Chondrocyte (in vitro differentiated cells): ENCODE results near the gene UBL7. TPM values are rescaled to one million over a fixed set of nuclear protein-coding genes. Genes with fewer than 3 reads are reported as not detected.

Source experiments
- DNase-seq: peaks from one replicate; pipeline ENCODE4 v3.0.0; 2021; ENCODE audit warnings: mixed read lengths, low spot score
- H3K27ac Mint-ChIP-seq: one replicate; pipeline ENCODE4 v1.8.0; 2021; ENCODE audit warnings: mild to moderate bottlenecking, moderate library complexity, mixed read lengths; ENCODE audit not compliant: unreplicated experiment
- H3K27me3 Mint-ChIP-seq: 2 replicates; pipeline ENCODE4 v1.8.0; 2021; ENCODE audit warnings: low read depth, mixed read lengths
- H3K36me3 Mint-ChIP-seq: 2 replicates; pipeline ENCODE4 v1.8.0; 2021; ENCODE audit warnings: low read depth, mixed read lengths
- H3K4me1 Mint-ChIP-seq: 2 replicates; pipeline ENCODE4 v1.8.0; 2021; ENCODE audit warnings: low read depth, mild to moderate bottlenecking, mixed read lengths
- H3K4me3 Mint-ChIP-seq: one replicate; pipeline ENCODE4 v1.8.0; 2021; ENCODE audit warnings: mild to moderate bottlenecking, moderate library complexity, mixed read lengths; ENCODE audit not compliant: unreplicated experiment
- H3K9me3 Mint-ChIP-seq: 2 replicates; pipeline ENCODE4 v1.8.0; 2021; ENCODE audit warnings: low read depth, mixed read lengths
- CTCF ChIP-seq: fragments of 200-600 bp; sonication (generic); IDR thresholded peaks from 2 replicates; pipeline ENCODE4 v1.5.0; 2021; ENCODE audit warnings: antibody characterized with exemption, mild to moderate bottlenecking, moderate library complexity
- microRNA-seq: library from miRNA; unstranded; fragments of <30 nt; microRNA quantifications from one replicate; pipeline ENCODE4 v1.2.0, GENCODE V29; 2020; ENCODE audit warnings: borderline number of aligned reads
- total RNA-seq: library from RNA; stranded (reverse); gene quantifications from 3 replicates; pipeline ENCODE4 v1.2.1, GENCODE V29; 2021

UBL7 gene
- total RNA-seq, 1 donor from 2014 or later: 30.0 TPM

GRCh38 chr15:74396146-74396438 lies 64.9 kb downstream of the UBL7 start:
- no peak overlapping the region for H3K4me3 Mint-ChIP-seq
- H3K36me3 Mint-ChIP-seq: no peaks in the 10 kb centered on the region
- TF ChIP-seq CTCF: no peak
- no peak for DNase-seq
- H3K27me3 Mint-ChIP-seq: no peaks in the 10 kb centered on the region
- H3K27ac Mint-ChIP-seq: no peak overlapping the region
- peaks cover 12% of the 10 kb centered on the region for H3K4me1 Mint-ChIP-seq
- no peaks in the 10 kb centered on the region for H3K9me3 Mint-ChIP-seq

Small RNA genes within 50 kb of the gene (microRNA-seq; reads per million reads assigned to microRNA genes)
- gene MIR6881: not detected

Other genes starting within 250 kb of the UBL7 start
- not detected in 3 replicates for gene CCDC33, start 224.8 kb downstream of the UBL7 start, total RNA-seq
- gene CYP11A1, start 93.5 kb downstream of the UBL7 start, total RNA-seq: 0.32 to 0.54 TPM in 2 of 3 replicates, not detected in the other
- gene SEMA7A, start 27.2 kb downstream of the UBL7 start, total RNA-seq: 1.1 to 3.3 TPM (median 2.3 TPM) in 3 replicates
- 1.8 to 2.6 TPM (median 2.5 TPM) in 3 replicates for gene ARID3B, start 80.1 kb upstream of the UBL7 start, total RNA-seq
- gene CLK3, start 154.7 kb upstream of the UBL7 start, total RNA-seq: 43.0 to 48.6 TPM (median 44.5 TPM) in 3 replicates
- gene EDC3, start 234.9 kb upstream of the UBL7 start, total RNA-seq: 32.8 to 46.0 TPM (median 41.0 TPM) in 3 replicates